HCT116 (cell line): ENCODE results near the gene TRIM31. TPM values are rescaled to one million over a fixed set of nuclear protein-coding genes. Genes with fewer than 3 reads are reported as not detected.

Experiments used
- ATAC-seq: fragments of 200-7000 bp; cut with Tn5 transposase; 2 replicates; pipeline ENCODE4 v1.9.1; 2020; ENCODE audit warnings: mild to moderate bottlenecking, moderate library complexity
- BruUV-seq: library from RNA; stranded (reverse); fragments of 400-500 nt; replicated peaks from 2 replicates; lab custom pipeline; 2021; lab: Mats Ljungman, UMichigan
- CTCF ChIA-PET: fragments of 300-600 bp; sonication (Branson Sonifier 250); formaldehyde crosslinking; loops from one replicate; lab custom pipeline; 2021; ENCODE audit warnings: antibody characterized with exemption; lab: Charles Lee
- POLR2A ChIA-PET: fragments of 300-600, 350-600 bp; sonication (Branson Sonifier 250); formaldehyde crosslinking; loops from one replicate; lab custom pipeline; 2021; ENCODE audit warnings: antibody characterized with exemption; lab: Charles Lee
- RAD21 ChIA-PET, 2 experiments: fragments of 300-600 bp; sonication (Branson Sonifier 250); formaldehyde crosslinking; loops; one replicate each; lab custom pipeline; 2023; ENCODE audit warnings: low total read pairs in 2 of 2; ENCODE audit not compliant: uncharacterized antibody in 2 of 2, unreplicated experiment in 2 of 2, low non-redundant PET in 1 of 2; lab: Charles Lee
- DNase-seq: peaks from one replicate; pipeline ENCODE4 v3.0.0-alpha.2; 2010; ENCODE audit warnings: low read depth, low spot score
- H2AFZ ChIP-seq: fragments of 200-600 bp; shearing (Covaris generic), sonication (generic); 2 replicates; pipeline ENCODE4 v1.6.1; 2017; ENCODE audit warnings: low read depth, mixed run types, mixed read lengths, antibody characterized with exemption, low read length; ENCODE audit not compliant: poor library complexity, severe bottlenecking
- H3K27ac ChIP-seq: 2 replicates; pipeline ENCODE4 v1.5.1; 2012; ENCODE audit warnings: low read depth, low read length
- H3K27me3 ChIP-seq: fragments of 200-600 bp; sonication (generic); 2 replicates; pipeline ENCODE4 v1.6.1; 2016; ENCODE audit warnings: mixed run types, low read length, mixed read lengths; ENCODE audit not compliant: insufficient read depth
- H3K36me3 ChIP-seq, 2 experiments: fragments of 200-500 bp in 1 of 2; fragments of 200-600 bp in 1 of 2; sonication (Bioruptor generic) in 1 of 2; sonication (generic) in 1 of 2; 2 replicates each; pipeline versions ENCODE4 v1.5.1 to v1.6.1; 2014 to 2016; ENCODE audit warnings: low read length in 2 of 2, inconsistent platforms in 1 of 2, mixed read lengths in 1 of 2, mixed run types in 1 of 2; ENCODE audit not compliant: insufficient read depth in 2 of 2, control insufficient read depth in 1 of 2
- H3K4me1 ChIP-seq, 2 experiments: fragments of 200-600 bp in 1 of 2; sonication (generic) in 1 of 2; 2 replicates each; pipeline versions ENCODE4 v1.5.1 to v1.6.1; 2012 to 2017; ENCODE audit warnings: low read length in 2 of 2, inconsistent platforms in 1 of 2, mild to moderate bottlenecking in 1 of 2, mixed read lengths in 1 of 2, mixed run types in 1 of 2, moderate library complexity in 1 of 2; ENCODE audit not compliant: insufficient read depth in 2 of 2, control insufficient read depth in 1 of 2
- H3K4me2 ChIP-seq: fragments of 200-600 bp; sonication (generic); 2 replicates; pipeline ENCODE4 v1.6.1; 2017; ENCODE audit warnings: mixed run types, low read length, mixed read lengths
- H3K4me3 ChIP-seq, 2 experiments: fragments of 200-600 bp in 1 of 2; sonication (generic) in 1 of 2; replicated peaks in 1 of 2; 2 replicates each; pipeline ENCODE4 v1.5.1; 2011 to 2016; ENCODE audit warnings: low read length in 2 of 2, control low read depth in 1 of 2, low read depth in 1 of 2, mild to moderate bottlenecking in 1 of 2, mixed read lengths in 1 of 2, mixed run types in 1 of 2
- H3K79me2 ChIP-seq: fragments of 200-600 bp; sonication (generic); 2 replicates; pipeline ENCODE4 v1.6.1; 2017; ENCODE audit warnings: mild to moderate bottlenecking, mixed run types, low read length, moderate library complexity, mixed read lengths; ENCODE audit not compliant: insufficient read depth
- H3K9ac ChIP-seq: fragments of 200-600 bp; sonication (generic); 2 replicates; pipeline ENCODE4 v1.6.1; 2016; ENCODE audit warnings: low read length, mixed read lengths
- H3K9me2 ChIP-seq: fragments of 200-600 bp; sonication (generic), shearing (Covaris generic); 2 replicates; pipeline ENCODE4 v1.6.1; 2017; ENCODE audit warnings: mixed run types, mild to moderate bottlenecking, moderate library complexity; ENCODE audit not compliant: insufficient read depth
- H3K9me3 ChIP-seq, 2 experiments: fragments of 200-500 bp in 1 of 2; fragments of 200-600 bp in 1 of 2; sonication (Bioruptor generic) in 1 of 2; sonication (generic) in 1 of 2; 2 replicates each; pipeline ENCODE4 v1.6.1; 2014 to 2017; ENCODE audit warnings: low read length in 2 of 2, mixed read lengths in 2 of 2, inconsistent platforms in 1 of 2, low read depth in 1 of 2, mild to moderate bottlenecking in 1 of 2, mixed run types in 1 of 2, moderate library complexity in 1 of 2; ENCODE audit not compliant: control insufficient read depth in 1 of 2, insufficient read depth in 1 of 2
- H4K20me1 ChIP-seq: fragments of 200-600 bp; sonication (generic), shearing (Covaris generic); 2 replicates; pipeline ENCODE4 v1.6.1; 2017; ENCODE audit warnings: mixed run types, mild to moderate bottlenecking, moderate library complexity; ENCODE audit not compliant: insufficient read depth
- CBX3 ChIP-seq: IDR thresholded peaks from 2 replicates; pipeline ENCODE4 v1.6.1; 2012; ENCODE audit warnings: low read depth
- CEBPB ChIP-seq: IDR thresholded peaks from 2 replicates; pipeline ENCODE4 v1.6.1; 2012; ENCODE audit warnings: low read depth
- EGR1 ChIP-seq: IDR thresholded peaks from 2 replicates; pipeline ENCODE4 v1.6.1; 2012; ENCODE audit warnings: low read depth
- ELF1 ChIP-seq: IDR thresholded peaks from 2 replicates; pipeline ENCODE4 v1.6.1; 2012; ENCODE audit warnings: low read depth, borderline replicate concordance
- EZH2 ChIP-seq: fragments of 200-600 bp; sonication (generic); IDR thresholded peaks from 2 replicates; pipeline ENCODE4 v1.6.1; 2017; ENCODE audit warnings: antibody characterized with exemption, mixed run types
- EZH2phosphoT487 ChIP-seq: fragments of 200-600 bp; IDR thresholded peaks from 2 replicates; pipeline ENCODE4 v1.6.1; 2018; ENCODE audit warnings: antibody characterized with exemption, borderline replicate concordance
- FOSL1 ChIP-seq: IDR thresholded peaks from 2 replicates; pipeline ENCODE4 v1.6.1; 2012; ENCODE audit warnings: low read depth
- JUND ChIP-seq: IDR thresholded peaks from 2 replicates; pipeline ENCODE4 v1.6.1; 2012
- POLR2A ChIP-seq: IDR thresholded peaks from 2 replicates; pipeline ENCODE4 v1.7.0; 2011; ENCODE audit warnings: borderline replicate concordance; ENCODE audit not compliant: insufficient read depth, insufficient read length; ENCODE audit errors: extremely low read depth
- POLR2AphosphoS5 ChIP-seq: IDR thresholded peaks from 2 replicates; pipeline ENCODE4 v1.6.1; 2011; ENCODE audit warnings: mild to moderate bottlenecking, low read depth, low read length, moderate library complexity
- SP1 ChIP-seq: IDR thresholded peaks from 2 replicates; pipeline ENCODE4 v1.6.1; 2012; ENCODE audit warnings: low read depth
- SRF ChIP-seq: IDR thresholded peaks from 2 replicates; pipeline ENCODE4 v1.6.1; 2012; ENCODE audit warnings: low read depth
- TCF7L2 ChIP-seq: IDR thresholded peaks from 2 replicates; pipeline ENCODE4 v1.7.0; 2011; ENCODE audit warnings: borderline replicate concordance, inconsistent platforms; ENCODE audit not compliant: insufficient read depth, insufficient read length; ENCODE audit errors: extremely low read depth
- YY1 ChIP-seq: IDR thresholded peaks from 2 replicates; pipeline ENCODE4 v1.6.1; 2011; ENCODE audit warnings: low read length, low read depth, moderate library complexity, mild to moderate bottlenecking; ENCODE audit not compliant: insufficient replicate concordance; ENCODE audit errors: extremely low read depth
- ZNF274 ChIP-seq: fragments of 200-500 bp; sonication (Bioruptor generic); IDR thresholded peaks from 2 replicates; pipeline ENCODE4 v1.6.1; 2014; ENCODE audit warnings: mild to moderate bottlenecking, low read depth, low read length, inconsistent platforms
- intact Hi-C: fragments of 100-400 bp; cut with micrococcal nuclease; formaldehyde crosslinking; loops from 2 replicates; pipeline ENCODE4 v1.10.0; 2022
- total RNA-seq: library from RNA; stranded (reverse); gene quantifications from one replicate; pipeline ENCODE4 v1.2.1, GENCODE V29; 2021; ENCODE audit not compliant: unreplicated experiment
- TF ChIP-seq, protein P1 (sequence below): IDR thresholded peaks from 2 replicates; pipeline ENCODE4 v1.6.1; 2012
- TF ChIP-seq, protein P2 (sequence below): IDR thresholded peaks from 2 replicates; pipeline ENCODE4 v1.6.1; 2011; ENCODE audit warnings: mild to moderate bottlenecking, low read length, moderate library complexity; ENCODE audit not compliant: insufficient replicate concordance; ENCODE audit errors: extremely low read depth
- TF ChIP-seq, protein P3 (sequence below): IDR thresholded peaks from 2 replicates; pipeline ENCODE4 v1.6.1; 2012; ENCODE audit warnings: low read depth
- TF ChIP-seq, protein P4 (sequence below): IDR thresholded peaks from 2 replicates; pipeline ENCODE4 v1.6.1; 2012
- TF ChIP-seq, protein P5 (sequence below), 3 experiments: fragments of 200-600 bp in 1 of 3; sonication (generic) in 1 of 3; IDR thresholded peaks in 2 of 3; conservative IDR thresholded peaks in 1 of 3; 2 replicates each; pipeline ENCODE4 v1.5.1; 2012 to 2017; ENCODE audit warnings: low read depth in 2 of 3, low read length in 2 of 3, antibody characterized with exemption in 1 of 3, borderline replicate concordance in 1 of 3, control low read depth in 1 of 3, mild to moderate bottlenecking in 1 of 3, mixed read lengths in 1 of 3, mixed run types in 1 of 3, moderate library complexity in 1 of 3; ENCODE audit not compliant: insufficient read depth in 1 of 3

The TRIM31 gene
- total RNA-seq, 1 experiment from 2014 or later, result not detected

DNA sequence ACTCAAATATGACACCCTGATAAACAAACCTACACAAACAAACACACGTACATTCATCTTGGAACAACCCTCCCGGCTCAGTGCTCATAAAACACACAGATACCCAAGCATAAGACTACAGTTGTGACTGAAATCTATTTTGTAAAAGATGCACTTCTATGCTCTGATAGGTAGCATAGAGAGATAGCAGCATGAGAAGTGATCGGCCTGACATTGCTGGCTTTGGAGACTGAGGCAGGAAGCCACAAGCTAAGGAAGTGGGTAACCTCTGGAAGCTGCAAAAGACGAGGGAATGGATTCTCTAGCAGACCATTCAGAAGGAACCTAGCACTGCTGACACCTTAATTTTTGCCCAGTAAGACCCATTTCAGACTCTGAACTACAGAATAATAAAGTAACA lies 35.7 kb downstream of the TRIM31 start:
- Histone ChIP-seq H3K27me3 (no peaks in the 10 kb centered on the region), H3K4me1 (peaks cover 11 to 19% of the 10 kb centered on the region in 2 experiments), H4K20me1 (no peaks in the 10 kb centered on the region), H3K79me2 (no peaks in the 10 kb centered on the region), H3K27ac (no peak overlapping the region), H2AFZ (no peak overlapping the region), H3K4me3 (no peak overlapping the region), H3K9me2 (no peaks in the 10 kb centered on the region), H3K4me2 (no peak overlapping the region), H3K36me3 (no peaks in the 10 kb centered on the region), H3K9ac (no peak overlapping the region), H3K9me3 (no peaks in the 10 kb centered on the region)
- ATAC-seq, result no peak
- intact Hi-C loops, result no loop called here
- CTCF ChIA-PET, result no interaction called here
- RAD21 ChIA-PET, result no interaction called here
- BruUV-seq, result no TSS peak
- POLR2A ChIA-PET, result no interaction called here
- TF ChIP-seq POLR2A (no peak), SP1 (no peak), POLR2AphosphoS5 (no peak), CEBPB (no peak), JUND (no peak), ZNF274 (no peak), YY1 (no peak), ELF1 (no peak), EGR1 (no peak), SRF (no peak), TCF7L2 (no peak), CBX3 (no peak), EZH2phosphoT487 (no peak), EZH2 (no peak), FOSL1 (no peak)
- TF ChIP-seq, protein P1, sequence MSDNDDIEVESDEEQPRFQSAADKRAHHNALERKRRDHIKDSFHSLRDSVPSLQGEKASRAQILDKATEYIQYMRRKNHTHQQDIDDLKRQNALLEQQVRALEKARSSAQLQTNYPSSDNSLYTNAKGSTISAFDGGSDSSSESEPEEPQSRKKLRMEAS, result no peak
- TF ChIP-seq, protein P2, sequence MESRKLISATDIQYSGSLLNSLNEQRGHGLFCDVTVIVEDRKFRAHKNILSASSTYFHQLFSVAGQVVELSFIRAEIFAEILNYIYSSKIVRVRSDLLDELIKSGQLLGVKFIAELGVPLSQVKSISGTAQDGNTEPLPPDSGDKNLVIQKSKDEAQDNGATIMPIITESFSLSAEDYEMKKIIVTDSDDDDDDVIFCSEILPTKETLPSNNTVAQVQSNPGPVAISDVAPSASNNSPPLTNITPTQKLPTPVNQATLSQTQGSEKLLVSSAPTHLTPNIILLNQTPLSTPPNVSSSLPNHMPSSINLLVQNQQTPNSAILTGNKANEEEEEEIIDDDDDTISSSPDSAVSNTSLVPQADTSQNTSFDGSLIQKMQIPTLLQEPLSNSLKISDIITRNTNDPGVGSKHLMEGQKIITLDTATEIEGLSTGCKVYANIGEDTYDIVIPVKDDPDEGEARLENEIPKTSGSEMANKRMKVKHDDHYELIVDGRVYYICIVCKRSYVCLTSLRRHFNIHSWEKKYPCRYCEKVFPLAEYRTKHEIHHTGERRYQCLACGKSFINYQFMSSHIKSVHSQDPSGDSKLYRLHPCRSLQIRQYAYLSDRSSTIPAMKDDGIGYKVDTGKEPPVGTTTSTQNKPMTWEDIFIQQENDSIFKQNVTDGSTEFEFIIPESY, result no peak
- TF ChIP-seq, protein P3, sequence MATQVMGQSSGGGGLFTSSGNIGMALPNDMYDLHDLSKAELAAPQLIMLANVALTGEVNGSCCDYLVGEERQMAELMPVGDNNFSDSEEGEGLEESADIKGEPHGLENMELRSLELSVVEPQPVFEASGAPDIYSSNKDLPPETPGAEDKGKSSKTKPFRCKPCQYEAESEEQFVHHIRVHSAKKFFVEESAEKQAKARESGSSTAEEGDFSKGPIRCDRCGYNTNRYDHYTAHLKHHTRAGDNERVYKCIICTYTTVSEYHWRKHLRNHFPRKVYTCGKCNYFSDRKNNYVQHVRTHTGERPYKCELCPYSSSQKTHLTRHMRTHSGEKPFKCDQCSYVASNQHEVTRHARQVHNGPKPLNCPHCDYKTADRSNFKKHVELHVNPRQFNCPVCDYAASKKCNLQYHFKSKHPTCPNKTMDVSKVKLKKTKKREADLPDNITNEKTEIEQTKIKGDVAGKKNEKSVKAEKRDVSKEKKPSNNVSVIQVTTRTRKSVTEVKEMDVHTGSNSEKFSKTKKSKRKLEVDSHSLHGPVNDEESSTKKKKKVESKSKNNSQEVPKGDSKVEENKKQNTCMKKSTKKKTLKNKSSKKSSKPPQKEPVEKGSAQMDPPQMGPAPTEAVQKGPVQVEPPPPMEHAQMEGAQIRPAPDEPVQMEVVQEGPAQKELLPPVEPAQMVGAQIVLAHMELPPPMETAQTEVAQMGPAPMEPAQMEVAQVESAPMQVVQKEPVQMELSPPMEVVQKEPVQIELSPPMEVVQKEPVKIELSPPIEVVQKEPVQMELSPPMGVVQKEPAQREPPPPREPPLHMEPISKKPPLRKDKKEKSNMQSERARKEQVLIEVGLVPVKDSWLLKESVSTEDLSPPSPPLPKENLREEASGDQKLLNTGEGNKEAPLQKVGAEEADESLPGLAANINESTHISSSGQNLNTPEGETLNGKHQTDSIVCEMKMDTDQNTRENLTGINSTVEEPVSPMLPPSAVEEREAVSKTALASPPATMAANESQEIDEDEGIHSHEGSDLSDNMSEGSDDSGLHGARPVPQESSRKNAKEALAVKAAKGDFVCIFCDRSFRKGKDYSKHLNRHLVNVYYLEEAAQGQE, result no peak
- TF ChIP-seq, protein P4, sequence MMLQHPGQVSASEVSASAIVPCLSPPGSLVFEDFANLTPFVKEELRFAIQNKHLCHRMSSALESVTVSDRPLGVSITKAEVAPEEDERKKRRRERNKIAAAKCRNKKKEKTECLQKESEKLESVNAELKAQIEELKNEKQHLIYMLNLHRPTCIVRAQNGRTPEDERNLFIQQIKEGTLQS, result no peak
- TF ChIP-seq, protein P5, sequence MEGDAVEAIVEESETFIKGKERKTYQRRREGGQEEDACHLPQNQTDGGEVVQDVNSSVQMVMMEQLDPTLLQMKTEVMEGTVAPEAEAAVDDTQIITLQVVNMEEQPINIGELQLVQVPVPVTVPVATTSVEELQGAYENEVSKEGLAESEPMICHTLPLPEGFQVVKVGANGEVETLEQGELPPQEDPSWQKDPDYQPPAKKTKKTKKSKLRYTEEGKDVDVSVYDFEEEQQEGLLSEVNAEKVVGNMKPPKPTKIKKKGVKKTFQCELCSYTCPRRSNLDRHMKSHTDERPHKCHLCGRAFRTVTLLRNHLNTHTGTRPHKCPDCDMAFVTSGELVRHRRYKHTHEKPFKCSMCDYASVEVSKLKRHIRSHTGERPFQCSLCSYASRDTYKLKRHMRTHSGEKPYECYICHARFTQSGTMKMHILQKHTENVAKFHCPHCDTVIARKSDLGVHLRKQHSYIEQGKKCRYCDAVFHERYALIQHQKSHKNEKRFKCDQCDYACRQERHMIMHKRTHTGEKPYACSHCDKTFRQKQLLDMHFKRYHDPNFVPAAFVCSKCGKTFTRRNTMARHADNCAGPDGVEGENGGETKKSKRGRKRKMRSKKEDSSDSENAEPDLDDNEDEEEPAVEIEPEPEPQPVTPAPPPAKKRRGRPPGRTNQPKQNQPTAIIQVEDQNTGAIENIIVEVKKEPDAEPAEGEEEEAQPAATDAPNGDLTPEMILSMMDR (IDR thresholded peaks at IDR 0.05 in 2 of 3, conservative IDR thresholded peaks at IDR 0.05 in 1 of 3; ENCODE audit: borderline replicate concordance in 1 of 3, insufficient read depth in 1 of 3, low read depth in 2 of 3, low read length in 2 of 3), result no peak
- no peak for DNase-seq
